Ascending aorta (tissue), 2 donors: Measurements from ENCODE around the gene NPY5R. TPM values are rescaled to one million over a fixed set of nuclear protein-coding genes. Genes with fewer than 3 reads are reported as not detected.

Experiments
- DNase-seq, 2 donors: peaks; one replicate each; pipeline ENCODE4 v3.0.0-alpha.2; 2019; ENCODE audit warnings: low spot score in 2 of 2
- H3K27ac ChIP-seq, 2 donors: fragments of 200-600 bp; sonication (generic); one replicate each; pipeline ENCODE4 v1.5.1; 2016 to 2017; ENCODE audit warnings: mild to moderate bottlenecking in 1 of 2
- H3K27me3 ChIP-seq: fragments of 200-600 bp; sonication (generic); one replicate; pipeline ENCODE4 v1.5.1; 2017
- H3K36me3 ChIP-seq, 2 donors: fragments of 200-600 bp; sonication (generic); one replicate each; pipeline ENCODE4 v1.5.1; 2016
- H3K4me1 ChIP-seq, 2 donors: fragments of 200-600 bp; sonication (generic); one replicate each; pipeline ENCODE4 v1.5.1; 2016 to 2017; ENCODE audit warnings: mild to moderate bottlenecking in 1 of 2
- H3K4me3 ChIP-seq, 2 donors: fragments of 200-600 bp; sonication (generic); one replicate each; pipeline ENCODE4 v1.5.1; 2016 to 2017; ENCODE audit warnings: mild to moderate bottlenecking in 1 of 2
- H3K9me3 ChIP-seq, 2 donors: fragments of 200-600 bp; sonication (generic); one replicate each; pipeline ENCODE4 v1.5.1; 2016
- intact Hi-C: fragments of 100-400 bp; cut with DNase I; formaldehyde crosslinking; loops from one replicate; pipeline ENCODE4 v1.15.1; 2023
- total RNA-seq: library from RNA; depleted of rRNA; stranded (reverse); fragments of >200 nt; gene quantifications from one replicate; pipeline ENCODE4 v1.1.0, GENCODE V29; 2016
- TF ChIP-seq, protein P1 (sequence below), 3 experiments: fragments of 200-600 bp in 2 of 3; fragments of 450-650 bp in 1 of 3; sonication (generic) in 2 of 3; IDR thresholded peaks; one replicate each; pipeline ENCODE4 v1.5.1; 2016 to 2019; ENCODE audit warnings: antibody characterized with exemption in 3 of 3, mild to moderate bottlenecking in 1 of 3, moderate library complexity in 1 of 3

NPY5R gene
- total RNA-seq, 1 donor from 2014 or later = 6.1 TPM

DNA sequence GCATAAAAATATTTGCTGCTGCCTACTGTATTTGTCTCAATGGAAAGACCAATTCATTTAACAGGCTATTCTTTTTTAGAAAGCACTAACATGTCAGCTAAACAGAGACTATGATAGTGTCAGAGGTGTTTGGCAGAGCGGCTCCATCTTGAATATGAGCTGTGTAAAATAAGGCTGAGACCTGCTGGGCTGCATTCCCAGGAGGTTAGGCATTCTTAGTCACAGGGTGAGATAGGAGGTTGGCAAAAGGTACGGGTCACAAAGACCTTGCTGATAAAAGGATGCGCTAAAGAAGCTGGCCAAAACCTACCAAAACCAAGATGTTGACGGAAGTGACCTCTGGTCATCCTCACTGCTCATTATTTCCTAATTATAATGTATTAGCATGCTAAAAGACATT lies 41.8 kb downstream of the NPY5R start:
- TF ChIP-seq, protein P1, sequence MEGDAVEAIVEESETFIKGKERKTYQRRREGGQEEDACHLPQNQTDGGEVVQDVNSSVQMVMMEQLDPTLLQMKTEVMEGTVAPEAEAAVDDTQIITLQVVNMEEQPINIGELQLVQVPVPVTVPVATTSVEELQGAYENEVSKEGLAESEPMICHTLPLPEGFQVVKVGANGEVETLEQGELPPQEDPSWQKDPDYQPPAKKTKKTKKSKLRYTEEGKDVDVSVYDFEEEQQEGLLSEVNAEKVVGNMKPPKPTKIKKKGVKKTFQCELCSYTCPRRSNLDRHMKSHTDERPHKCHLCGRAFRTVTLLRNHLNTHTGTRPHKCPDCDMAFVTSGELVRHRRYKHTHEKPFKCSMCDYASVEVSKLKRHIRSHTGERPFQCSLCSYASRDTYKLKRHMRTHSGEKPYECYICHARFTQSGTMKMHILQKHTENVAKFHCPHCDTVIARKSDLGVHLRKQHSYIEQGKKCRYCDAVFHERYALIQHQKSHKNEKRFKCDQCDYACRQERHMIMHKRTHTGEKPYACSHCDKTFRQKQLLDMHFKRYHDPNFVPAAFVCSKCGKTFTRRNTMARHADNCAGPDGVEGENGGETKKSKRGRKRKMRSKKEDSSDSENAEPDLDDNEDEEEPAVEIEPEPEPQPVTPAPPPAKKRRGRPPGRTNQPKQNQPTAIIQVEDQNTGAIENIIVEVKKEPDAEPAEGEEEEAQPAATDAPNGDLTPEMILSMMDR (IDR thresholded peaks at IDR 0.05) = no peak
- H3K4me3 ChIP-seq = no peak overlapping the region
- no peak for DNase-seq
- H3K36me3 ChIP-seq = no peaks in the 10 kb centered on the region
- H3K27me3 ChIP-seq = no peaks in the 10 kb centered on the region
- no peaks in the 10 kb centered on the region for H3K9me3 ChIP-seq
- H3K4me1 ChIP-seq = no peaks in the 10 kb centered on the region
- intact Hi-C loops = no loop called here
- no peak overlapping the region for H3K27ac ChIP-seq

DNA sequence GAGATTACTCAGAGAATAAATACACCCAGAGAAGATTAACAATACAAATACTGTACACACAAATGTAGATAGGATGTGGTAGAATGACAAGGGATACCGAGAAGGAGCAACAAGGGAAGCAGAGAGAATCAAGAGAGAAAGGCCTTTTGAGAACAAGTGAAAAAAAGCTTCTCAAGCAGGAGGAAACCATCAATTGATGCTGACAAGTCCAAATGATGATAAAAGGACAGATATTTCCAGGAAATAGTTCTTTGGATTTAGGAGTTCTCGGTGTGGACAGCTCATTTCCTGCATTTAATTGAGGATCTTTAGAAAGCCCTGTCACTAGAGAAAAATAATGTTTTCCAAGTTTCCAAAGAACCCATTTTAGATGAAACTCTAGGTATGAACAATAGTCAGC lies 48.1 kb downstream of the NPY5R start:
- intact Hi-C loops = no loop called here
- TF ChIP-seq, protein P1 (IDR thresholded peaks at IDR 0.05) = no peak
- Histone ChIP-seq H3K9me3 (no peaks in the 10 kb centered on the region), H3K27ac (no peak overlapping the region), H3K27me3 (no peaks in the 10 kb centered on the region), H3K4me1 (no peaks in the 10 kb centered on the region), H3K4me3 (no peak overlapping the region), H3K36me3 (no peaks in the 10 kb centered on the region)
- no peak for DNase-seq

DNA sequence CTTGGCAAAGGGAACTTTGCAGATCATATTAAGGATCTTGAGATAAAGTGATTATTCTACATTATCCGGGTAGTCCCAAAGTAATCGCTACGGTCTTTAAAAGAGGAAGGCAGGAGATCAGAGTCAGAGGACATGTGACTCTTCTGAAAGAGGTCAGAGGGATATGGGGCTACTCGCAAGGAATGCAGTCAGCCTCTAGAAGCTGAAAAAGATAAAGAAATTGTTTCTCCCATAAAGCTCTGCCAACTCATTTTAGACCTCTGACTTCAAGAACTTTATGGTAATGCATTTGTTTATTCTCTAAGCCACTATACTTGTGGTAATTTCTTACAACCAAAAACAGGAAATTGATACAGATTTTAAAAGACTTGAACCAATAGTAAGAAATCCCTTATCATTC lies 48.6 kb downstream of the NPY5R start:
- TF ChIP-seq, protein P1 (IDR thresholded peaks at IDR 0.05) = no peak
- no peaks in the 10 kb centered on the region for H3K4me1 ChIP-seq
- H3K36me3 ChIP-seq = no peaks in the 10 kb centered on the region
- intact Hi-C loops = no loop called here
- no peak overlapping the region for H3K27ac ChIP-seq
- DNase-seq = no peak
- H3K9me3 ChIP-seq = no peaks in the 10 kb centered on the region
- H3K4me3 ChIP-seq = no peak overlapping the region
- no peaks in the 10 kb centered on the region for H3K27me3 ChIP-seq

DNA sequence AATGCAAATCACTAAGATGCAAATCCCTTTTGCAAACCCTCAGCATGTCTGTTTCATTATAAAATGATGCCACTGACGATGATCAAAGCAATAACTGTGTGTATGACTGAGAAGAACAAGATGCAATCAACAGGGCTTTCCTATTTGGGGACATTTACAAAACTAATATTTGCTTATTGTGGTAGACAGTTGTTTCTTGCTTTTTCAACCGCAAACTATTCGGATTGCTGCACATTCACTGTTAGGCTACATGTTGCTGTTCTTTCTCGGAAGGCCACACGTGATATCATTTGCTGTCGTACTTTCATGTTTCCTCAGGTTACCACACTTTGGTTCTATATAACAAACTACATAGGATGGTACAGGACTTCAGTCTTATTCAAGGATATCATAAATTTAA lies 49.8 kb downstream of the NPY5R start:
- H3K4me1 ChIP-seq = no peaks in the 10 kb centered on the region
- DNase-seq = no peak
- H3K27ac ChIP-seq = no peak overlapping the region
- no peak overlapping the region for H3K4me3 ChIP-seq
- intact Hi-C loops = no loop called here
- H3K27me3 ChIP-seq = no peaks in the 10 kb centered on the region
- H3K9me3 ChIP-seq = no peaks in the 10 kb centered on the region
- TF ChIP-seq, protein P1 (IDR thresholded peaks at IDR 0.05) = no peak
- H3K36me3 ChIP-seq = no peaks in the 10 kb centered on the region

DNA sequence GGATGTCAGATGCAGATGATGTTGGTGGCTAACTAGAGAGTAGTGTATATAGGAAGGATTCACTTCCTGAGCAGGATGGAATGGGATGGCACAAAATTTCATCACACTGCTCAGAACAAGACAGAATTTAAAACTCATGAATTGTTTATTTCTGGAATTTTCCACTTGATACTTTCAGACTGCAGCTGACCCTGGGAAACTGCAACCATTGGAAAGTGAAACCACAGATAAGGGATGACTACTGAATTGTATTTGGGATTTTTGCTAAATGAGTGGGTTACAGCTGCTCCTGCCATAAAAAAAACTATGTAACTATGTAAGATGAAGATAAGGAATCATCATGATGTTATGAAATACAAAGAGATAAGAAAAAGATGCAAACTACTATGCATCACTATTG lies 51.4 kb downstream of the NPY5R start:
- no peak for DNase-seq
- no peak overlapping the region for H3K27ac ChIP-seq
- H3K27me3 ChIP-seq = no peaks in the 10 kb centered on the region
- H3K9me3 ChIP-seq = no peaks in the 10 kb centered on the region
- no peaks in the 10 kb centered on the region for H3K36me3 ChIP-seq
- no peak overlapping the region for H3K4me3 ChIP-seq
- H3K4me1 ChIP-seq = no peaks in the 10 kb centered on the region
- intact Hi-C loops = no loop called here
- TF ChIP-seq, protein P1 (IDR thresholded peaks at IDR 0.05) = no peak

DNA sequence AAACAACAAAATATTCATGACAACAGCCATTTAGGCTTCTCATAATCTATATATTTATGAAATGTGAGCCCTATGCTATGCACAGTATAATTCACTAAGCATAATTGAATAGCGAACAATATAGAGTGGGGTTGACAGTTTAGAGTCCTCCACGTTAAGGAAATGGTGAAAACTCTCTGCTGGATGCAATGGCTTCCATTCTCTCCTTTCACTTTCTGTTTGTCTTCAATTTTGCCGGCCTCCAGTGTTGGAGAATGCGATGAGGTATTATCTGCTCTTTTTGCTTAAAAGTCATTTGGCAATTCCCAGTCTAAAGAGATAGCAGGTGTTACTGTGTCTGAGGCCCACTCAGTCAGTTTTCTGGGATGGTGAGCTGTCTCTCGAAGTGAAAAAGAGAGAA lies 52.1 kb downstream of the NPY5R start:
- no peak for DNase-seq
- H3K4me1 ChIP-seq = no peaks in the 10 kb centered on the region
- H3K9me3 ChIP-seq = no peaks in the 10 kb centered on the region
- no peaks in the 10 kb centered on the region for H3K36me3 ChIP-seq
- H3K4me3 ChIP-seq = no peak overlapping the region
- no peak overlapping the region for H3K27ac ChIP-seq
- TF ChIP-seq, protein P1 (IDR thresholded peaks at IDR 0.05) = no peak
- H3K27me3 ChIP-seq = no peaks in the 10 kb centered on the region
- intact Hi-C loops = no loop called here
